Activated CD4-positive, alpha-beta T cell treated with anti-CD3 and anti-CD28 coated beads, Interleukin-2, amount 50 U/mL, for 1 hour (primary cell): ENCODE data around the gene MRPL33.

ENCODE experiments used
- DNase-seq: peaks from one replicate; pipeline ENCODE4 v3.0.0-alpha.2; 2020

MRPL33 gene

GRCh38 chr2:27810455-27810854 is 38.9 kb downstream of the MRPL33 start:
- DNase-seq = no peak

GRCh38 chr2:27811768-27812167 is 40.2 kb downstream of the MRPL33 start:
- no peak for DNase-seq

GRCh38 chr2:27814758-27815157 is 43.2 kb downstream of the MRPL33 start:
- DNase-seq = no peak

GRCh38 chr2:27815860-27816438 is 44.4 kb downstream of the MRPL33 start:
- no peak for DNase-seq

- no peak for DNase-seq
Measured at GRCh38 chr2:27822049-27822448, 50.5 kb downstream of the MRPL33 start.

GRCh38 chr2:27823135-27823534 is 51.6 kb downstream of the MRPL33 start:
- DNase-seq = no peak

- DNase-seq = no peak
Measured at GRCh38 chr2:27823569-27823968, 52.0 kb downstream of the MRPL33 start.

- DNase-seq = no peak
Measured at GRCh38 chr2:27824401-27824800, 52.9 kb downstream of the MRPL33 start.

GRCh38 chr2:27828305-27828704 is 56.8 kb downstream of the MRPL33 start:
- no peak for DNase-seq
